WTC11 (cell line): ENCODE data around the gene ZNF236. TPM values are rescaled to one million over a fixed set of nuclear protein-coding genes. Genes with fewer than 3 reads are reported as not detected.

ENCODE experiments used
- ATAC-seq: fragments of 200-7000 bp; cut with Tn5 transposase; 2 replicates; pipeline ENCODE4 v1.10.0; 2021; ENCODE audit warnings: mild to moderate bottlenecking, moderate library complexity
- CTCF ChIA-PET: fragments of 300-600 bp; sonication (Branson Sonifier 250); formaldehyde crosslinking; loops from one replicate; lab custom pipeline; 2021; ENCODE audit warnings: antibody characterized with exemption; lab: Charles Lee
- POLR2A ChIA-PET: fragments of 350-600 bp; sonication (Branson Sonifier 250); formaldehyde crosslinking; loops from one replicate; lab custom pipeline; 2021; ENCODE audit warnings: antibody characterized with exemption; lab: Charles Lee
- DNase-seq: peaks from one replicate; pipeline ENCODE4 v3.0.0; 2021; ENCODE audit warnings: low spot score
- H3K27ac Mint-ChIP-seq: 2 replicates; pipeline ENCODE4 v1.8.0; 2021; ENCODE audit warnings: mixed read lengths
- H3K27me3 Mint-ChIP-seq: 2 replicates; pipeline ENCODE4 v1.8.0; 2021; ENCODE audit warnings: low read depth, mild to moderate bottlenecking, moderate library complexity, mixed read lengths
- H3K36me3 Mint-ChIP-seq: 2 replicates; pipeline ENCODE4 v1.8.0; 2021; ENCODE audit warnings: mixed read lengths
- H3K4me1 Mint-ChIP-seq: 2 replicates; pipeline ENCODE4 v1.8.0; 2022; ENCODE audit warnings: mixed read lengths
- H3K4me3 Mint-ChIP-seq: 2 replicates; pipeline ENCODE4 v1.8.0; 2021; ENCODE audit warnings: mild to moderate bottlenecking, moderate library complexity, mixed read lengths
- H3K9me3 Mint-ChIP-seq: 2 replicates; pipeline ENCODE4 v1.8.0; 2021; ENCODE audit warnings: mixed read lengths
- AFF4 ChIP-seq: sonication (generic); formaldehyde crosslinking; IDR thresholded peaks from 2 replicates; pipeline ENCODE4 v1.8.1; 2023; ENCODE audit warnings: mild to moderate bottlenecking, missing genetic modification reagents, borderline replicate concordance
- ATF2 ChIP-seq: sonication (generic); formaldehyde crosslinking; IDR thresholded peaks from 2 replicates; pipeline ENCODE4 v1.8.1; 2022; ENCODE audit warnings: low read depth, missing genetic modification reagents, borderline replicate concordance
- ATF3 ChIP-seq: sonication (generic); formaldehyde crosslinking; conservative IDR thresholded peaks from 2 replicates; pipeline ENCODE4 v1.8.1; 2022; ENCODE audit warnings: mild to moderate bottlenecking, missing genetic modification reagents
- ELF4 ChIP-seq: sonication (generic); formaldehyde crosslinking; IDR thresholded peaks from 2 replicates; pipeline ENCODE4 v1.8.1; 2022; ENCODE audit warnings: low read depth, mild to moderate bottlenecking, moderate library complexity, missing genetic modification reagents
- EMX1 ChIP-seq: fragments of 250-450 bp; sonication (Bioruptor Pico); IDR thresholded peaks from 2 replicates; pipeline ENCODE4 v1.8.0; 2021; ENCODE audit warnings: mild to moderate bottlenecking
- ETV6 ChIP-seq: sonication (generic); formaldehyde crosslinking; IDR thresholded peaks from 2 replicates; pipeline ENCODE4 v1.8.1; 2022; ENCODE audit warnings: mild to moderate bottlenecking, missing genetic modification reagents
- GABPB1 ChIP-seq: sonication (generic); formaldehyde crosslinking; IDR thresholded peaks from 2 replicates; pipeline ENCODE4 v1.8.1; 2023; ENCODE audit warnings: mild to moderate bottlenecking, missing genetic modification reagents
- GRHL2 ChIP-seq: fragments of 250-450 bp; sonication (Bioruptor Pico); IDR thresholded peaks from 2 replicates; pipeline ENCODE4 v1.8.0; 2022; ENCODE audit warnings: mild to moderate bottlenecking, moderate library complexity; ENCODE audit not compliant: insufficient replicate concordance, severe bottlenecking
- JUN ChIP-seq: sonication (generic); formaldehyde crosslinking; IDR thresholded peaks from 2 replicates; pipeline ENCODE4 v1.8.0; 2023; ENCODE audit warnings: mild to moderate bottlenecking, missing genetic modification reagents
- KAT7 ChIP-seq: sonication (generic); formaldehyde crosslinking; IDR thresholded peaks from 2 replicates; pipeline ENCODE4 v1.8.1; 2023; ENCODE audit warnings: missing genetic modification reagents, mild to moderate bottlenecking, borderline replicate concordance
- MAX ChIP-seq: sonication (generic); formaldehyde crosslinking; IDR thresholded peaks from 2 replicates; pipeline ENCODE4 v1.8.0; 2022; ENCODE audit warnings: mild to moderate bottlenecking, missing genetic modification reagents
- NR1H2 ChIP-seq: sonication (generic); formaldehyde crosslinking; IDR thresholded peaks from 2 replicates; pipeline ENCODE4 v1.9.0; 2021; ENCODE audit warnings: mild to moderate bottlenecking, moderate library complexity, missing genetic modification reagents
- RORB ChIP-seq: fragments of 250-450 bp; sonication (Bioruptor Pico); IDR thresholded peaks from 2 replicates; pipeline ENCODE4 v1.9.0; 2021; ENCODE audit warnings: mild to moderate bottlenecking
- SMAD4 ChIP-seq: sonication (generic); formaldehyde crosslinking; IDR thresholded peaks from 2 replicates; pipeline ENCODE4 v1.8.0; 2022; ENCODE audit warnings: mild to moderate bottlenecking, missing genetic modification reagents
- USF1 ChIP-seq: sonication (generic); formaldehyde crosslinking; IDR thresholded peaks from 2 replicates; pipeline ENCODE4 v1.8.0; 2022; ENCODE audit warnings: mild to moderate bottlenecking, missing genetic modification reagents
- ZBTB21 ChIP-seq: sonication (generic); formaldehyde crosslinking; IDR thresholded peaks from 2 replicates; pipeline ENCODE4 v1.8.1; 2023; ENCODE audit warnings: mild to moderate bottlenecking, missing genetic modification reagents, borderline replicate concordance
- ZNF281 ChIP-seq: sonication (generic); formaldehyde crosslinking; IDR thresholded peaks from 2 replicates; pipeline ENCODE4 v1.8.0; 2023; ENCODE audit warnings: mild to moderate bottlenecking, missing genetic modification reagents
- total RNA-seq: library from RNA; stranded (reverse); gene quantifications from 3 replicates; pipeline ENCODE4 v1.2.3, GENCODE V29; 2021

ZNF236 gene
- total RNA-seq, 1 experiment from 2014 or later: 19.9 TPM

- Mint-ChIP-seq H3K4me3 (no peak overlapping the region), H3K27me3 (no peaks in the 10 kb centered on the region), H3K36me3 (no peaks in the 10 kb centered on the region), H3K27ac (no peak overlapping the region), H3K9me3 (no peaks in the 10 kb centered on the region), H3K4me1 (peaks cover 44% of the 10 kb centered on the region)
- ChIA-PET POLR2A (no interaction called here), CTCF (interaction anchor here (0.9 kb wide), 1 partner anchor 11 kb away, joined by 3 read pairs; no protein-coding TSS in a partner anchor)
- ATAC-seq: no peak
- TF ChIP-seq JUN (CRISPR knock-in tag) (no peak), ZBTB21 (no peak), NR1H2 (CRISPR knock-in tag) (no peak), EMX1 (CRISPR knock-in tag) (no peak)
- no peak for DNase-seq
Measured at GRCh38 chr18:76978616-76979015, 156.3 kb downstream of the ZNF236 start.

GRCh38 chr18:76979111-76979751 is 156.9 kb downstream of the ZNF236 start:
- POLR2A ChIA-PET: no interaction called here
- Mint-ChIP-seq H3K9me3 (no peaks in the 10 kb centered on the region), H3K27me3 (no peaks in the 10 kb centered on the region), H3K4me3 (no peak overlapping the region), H3K27ac (peak overlapping the region; percentile 52; the same call in 1 of the 2 replicates), H3K36me3 (no peaks in the 10 kb centered on the region), H3K4me1 (peaks cover 47% of the 10 kb centered on the region)
- no peak for TF ChIP-seq ATF2 (CRISPR knock-in tag)
- no peak for TF ChIP-seq MAX (CRISPR knock-in tag)
- no peak for TF ChIP-seq ATF3 (CRISPR knock-in tag)
- TF ChIP-seq GRHL2 (CRISPR knock-in tag): no peak
- TF ChIP-seq GABPB1 (CRISPR knock-in tag): no peak
- no peak for TF ChIP-seq SMAD4 (CRISPR knock-in tag)
- TF ChIP-seq ETV6: no peak
- no peak for TF ChIP-seq RORB
- TF ChIP-seq KAT7 (CRISPR knock-in tag): no peak
- TF ChIP-seq USF1 (CRISPR knock-in tag): no peak
- TF ChIP-seq AFF4: no peak
- CTCF ChIA-PET: interaction anchor here (0.7 to 0.9 kb wide), 2 partner anchors 12 to 44 kb away, joined by 3 read pairs; no protein-coding TSS in a partner anchor
- ATAC-seq (no peak), DNase-seq (no peak)

- no peak for TF ChIP-seq ZNF281 (CRISPR knock-in tag)
- TF ChIP-seq ELF4 (CRISPR knock-in tag): no peak
- no peak for TF ChIP-seq NR1H2 (CRISPR knock-in tag)
- Mint-ChIP-seq H3K4me3 (no peak overlapping the region), H3K36me3 (no peaks in the 10 kb centered on the region), H3K27me3 (no peaks in the 10 kb centered on the region), H3K4me1 (peaks cover 48% of the 10 kb centered on the region), H3K9me3 (no peaks in the 10 kb centered on the region), H3K27ac (peak overlapping the region; percentile 52)
- DNase-seq (no peak), ATAC-seq (no peak)
- CTCF ChIA-PET: interaction anchor here (0.7 kb wide), 1 partner anchor 45 kb away, joined by 3 read pairs; no protein-coding TSS in a partner anchor
- POLR2A ChIA-PET: no interaction called here
Measured at GRCh38 chr18:76979906-76980305, 157.5 kb downstream of the ZNF236 start.
